Fibroblast of the aortic adventitia (primary cell): ENCODE results near the gene CLEC2D. TPM values are rescaled to one million over a fixed set of nuclear protein-coding genes. Genes with fewer than 3 reads are reported as not detected.
"Not testable (repeated sequence)": the region's sequence is repeated elsewhere in the genome, so short reads cannot be mapped to it uniquely, and the experiment has no call there.

Source experiments
- DNase-seq: peaks from one replicate; pipeline ENCODE4 v3.0.0-alpha.2; 2010; ENCODE audit warnings: low read depth
- H3K4me3 ChIP-seq: 2 replicates; pipeline ENCODE4 v1.5.1; 2011; ENCODE audit warnings: low read depth, mild to moderate bottlenecking, control low read depth, low read length, moderate library complexity
- total RNA-seq: library from RNA; depleted of rRNA; stranded (reverse); fragments of >200 nt; gene quantifications from 2 replicates; pipeline ENCODE4 v1.2.3, GENCODE V29; 2012; ENCODE audit warnings: low replicate concordance
- TF ChIP-seq, protein P1 (sequence below): IDR thresholded peaks from 2 replicates; pipeline ENCODE4 v1.5.1; 2011; ENCODE audit warnings: mild to moderate bottlenecking, low read length, control low read depth, inconsistent platforms; ENCODE audit not compliant: insufficient read depth

CLEC2D gene
- total RNA-seq, 1 donor: 4.6 TPM

- TF ChIP-seq, protein P1, sequence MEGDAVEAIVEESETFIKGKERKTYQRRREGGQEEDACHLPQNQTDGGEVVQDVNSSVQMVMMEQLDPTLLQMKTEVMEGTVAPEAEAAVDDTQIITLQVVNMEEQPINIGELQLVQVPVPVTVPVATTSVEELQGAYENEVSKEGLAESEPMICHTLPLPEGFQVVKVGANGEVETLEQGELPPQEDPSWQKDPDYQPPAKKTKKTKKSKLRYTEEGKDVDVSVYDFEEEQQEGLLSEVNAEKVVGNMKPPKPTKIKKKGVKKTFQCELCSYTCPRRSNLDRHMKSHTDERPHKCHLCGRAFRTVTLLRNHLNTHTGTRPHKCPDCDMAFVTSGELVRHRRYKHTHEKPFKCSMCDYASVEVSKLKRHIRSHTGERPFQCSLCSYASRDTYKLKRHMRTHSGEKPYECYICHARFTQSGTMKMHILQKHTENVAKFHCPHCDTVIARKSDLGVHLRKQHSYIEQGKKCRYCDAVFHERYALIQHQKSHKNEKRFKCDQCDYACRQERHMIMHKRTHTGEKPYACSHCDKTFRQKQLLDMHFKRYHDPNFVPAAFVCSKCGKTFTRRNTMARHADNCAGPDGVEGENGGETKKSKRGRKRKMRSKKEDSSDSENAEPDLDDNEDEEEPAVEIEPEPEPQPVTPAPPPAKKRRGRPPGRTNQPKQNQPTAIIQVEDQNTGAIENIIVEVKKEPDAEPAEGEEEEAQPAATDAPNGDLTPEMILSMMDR: no peak
- no peak overlapping the region for H3K4me3 ChIP-seq
- DNase-seq: no peak
Observed at GRCh38 chr12:9701380-9702154, 32.1 kb downstream of the CLEC2D start.

GRCh38 chr12:9702255-9702654 lies 32.7 kb downstream of the CLEC2D start:
- TF ChIP-seq, protein P1: no peak

GRCh38 chr12:9704561-9704960 lies 35.0 kb downstream of the CLEC2D start:
- not testable (repeated sequence) for H3K4me3 ChIP-seq, DNase-seq

More at GRCh38 chr12:9702255-9702654, 32.7 kb downstream of the CLEC2D start:
- no peak overlapping the region for H3K4me3 ChIP-seq
- DNase-seq: no peak

- no peak overlapping the region for H3K4me3 ChIP-seq
- no peak for DNase-seq
- TF ChIP-seq, protein P1: no peak
Observed at GRCh38 chr12:9706086-9706685, 36.7 kb downstream of the CLEC2D start.

GRCh38 chr12:9707356-9707755 lies 37.8 kb downstream of the CLEC2D start:
- DNase-seq: no peak
- H3K4me3 ChIP-seq: no peak overlapping the region
- TF ChIP-seq, protein P1: no peak

GRCh38 chr12:9707864-9708808 lies 38.6 kb downstream of the CLEC2D start:
- TF ChIP-seq, protein P1: peak; percentile 84
- peak; percentile 74 for DNase-seq
- H3K4me3 ChIP-seq: no peak overlapping the region

- no peak for DNase-seq
- TF ChIP-seq, protein P1: no peak
Observed at GRCh38 chr12:9708853-9709252, 39.3 kb downstream of the CLEC2D start.

More at GRCh38 chr12:9708853-9709252, 39.3 kb downstream of the CLEC2D start:
- no peak overlapping the region for H3K4me3 ChIP-seq
